Measurements from ENCODE around the gene OPCML. TPM values are rescaled to one million over a fixed set of nuclear protein-coding genes. Genes with fewer than 3 reads are reported as not detected.

OPCML gene
- total RNA-seq, 4 donors from 2014 or later: 0.06 to 0.83 (median 0.24) TPM

GRCh38 chr11:133300666-133301065 is 231.6 kb downstream of the OPCML start:
- no peaks in the 10 kb centered on the region for H3K4me1 ChIP-seq
- TF ChIP-seq CTCF (IDR thresholded peaks at IDR 0.05) (no peak), POLR2A (IDR thresholded peaks at IDR 0.05; ENCODE audit: low read depth) (no peak), EP300 (IDR thresholded peaks at IDR 0.05) (no peak), POLR2AphosphoS5 (IDR thresholded peaks at IDR 0.05) (no peak)
- WGBS: 75% methylated on average over 3 of the region's 3 CpGs
- DNase-seq (ENCODE audit: extremely low spot score): no peak
- no peaks in the 10 kb centered on the region for H3K36me3 ChIP-seq
- H3K4me3 ChIP-seq: no peak overlapping the region
- intact Hi-C loops (cut with DNase I): no loop called here
- H3K9me3 ChIP-seq: no peaks in the 10 kb centered on the region
- peaks cover 0 to 5% (median 0%) of the 10 kb centered on the region in 4 donors for H3K27me3 ChIP-seq
- H3K27ac ChIP-seq (replicated peaks in 1 of 4): no peak overlapping the region

- no peaks in the 10 kb centered on the region for H3K9me3 ChIP-seq
- peaks cover 0 to 3% (median 0%) of the 10 kb centered on the region in 4 donors for H3K27me3 ChIP-seq
- intact Hi-C loops (cut with DNase I): no loop called here
- WGBS: 39% methylated on average over 7 of the region's 7 CpGs
- TF ChIP-seq EP300 (IDR thresholded peaks at IDR 0.05) (no peak), POLR2AphosphoS5 (IDR thresholded peaks at IDR 0.05) (no peak), POLR2A (IDR thresholded peaks at IDR 0.05; ENCODE audit: low read depth) (no peak), CTCF (IDR thresholded peaks at IDR 0.05) (no peak)
- H3K27ac ChIP-seq (replicated peaks in 1 of 4): no peak overlapping the region
- H3K4me1 ChIP-seq: peaks cover 0 to 14% (median 9%) of the 10 kb centered on the region in 4 donors
- H3K36me3 ChIP-seq: no peaks in the 10 kb centered on the region
- no peak for DNase-seq (ENCODE audit: extremely low spot score)
- H3K4me3 ChIP-seq: no peak overlapping the region
These were observed 240.5 kb downstream of the OPCML start for GRCh38 chr11:133291780-133292179.

- DNase-seq (ENCODE audit: extremely low spot score): no peak
- intact Hi-C loops (cut with DNase I): no loop called here
- Histone ChIP-seq H3K4me3 (no peak overlapping the region), H3K9me3 (no peaks in the 10 kb centered on the region), H3K27me3 (no peaks in the 10 kb centered on the region), H3K36me3 (no peaks in the 10 kb centered on the region), H3K4me1 (no peaks in the 10 kb centered on the region), H3K27ac (replicated peaks in 1 of 4) (no peak overlapping the region)
- TF ChIP-seq POLR2A (IDR thresholded peaks at IDR 0.05; ENCODE audit: low read depth) (no peak), EP300 (IDR thresholded peaks at IDR 0.05) (no peak), POLR2AphosphoS5 (IDR thresholded peaks at IDR 0.05) (no peak), CTCF (IDR thresholded peaks at IDR 0.05) (no peak)
- 71% methylated on average over 6 of the region's 6 CpGs for WGBS
These were observed 246.9 kb downstream of the OPCML start for GRCh38 chr11:133285359-133285758.

GRCh38 chr11:133284156-133284555 is 248.1 kb downstream of the OPCML start:
- WGBS: 78% methylated on average over 9 of the region's 9 CpGs
- Histone ChIP-seq H3K4me3 (no peak overlapping the region), H3K27ac (replicated peaks in 1 of 4) (no peak overlapping the region), H3K27me3 (peaks cover 0 to 3% (median 0%) of the 10 kb centered on the region in 4 donors), H3K36me3 (no peaks in the 10 kb centered on the region), H3K9me3 (no peaks in the 10 kb centered on the region), H3K4me1 (no peaks in the 10 kb centered on the region)
- no peak for TF ChIP-seq POLR2AphosphoS5 (IDR thresholded peaks at IDR 0.05)
- no peak for TF ChIP-seq POLR2A (IDR thresholded peaks at IDR 0.05; ENCODE audit: low read depth)
- no peak for TF ChIP-seq EP300 (IDR thresholded peaks at IDR 0.05)
- TF ChIP-seq CTCF (IDR thresholded peaks at IDR 0.05): no peak
- DNase-seq (ENCODE audit: extremely low spot score): no peak
- intact Hi-C loops (cut with DNase I): no loop called here

- H3K36me3 ChIP-seq: no peaks in the 10 kb centered on the region
- H3K9me3 ChIP-seq: no peaks in the 10 kb centered on the region
- WGBS: 95% methylated on average over 5 of the region's 5 CpGs
- H3K27ac ChIP-seq (replicated peaks in 1 of 4): no peak overlapping the region
- no peak for TF ChIP-seq POLR2A (IDR thresholded peaks at IDR 0.05; ENCODE audit: low read depth)
- no peak for TF ChIP-seq CTCF (IDR thresholded peaks at IDR 0.05)
- no peak for TF ChIP-seq POLR2AphosphoS5 (IDR thresholded peaks at IDR 0.05)
- no peak for TF ChIP-seq EP300 (IDR thresholded peaks at IDR 0.05)
- peaks cover 0 to 3% (median 0%) of the 10 kb centered on the region in 4 donors for H3K27me3 ChIP-seq
- no peak overlapping the region for H3K4me3 ChIP-seq
- no peak for DNase-seq (ENCODE audit: extremely low spot score)
- intact Hi-C loops (cut with DNase I): no loop called here
- H3K4me1 ChIP-seq: no peaks in the 10 kb centered on the region
These were observed 254.4 kb downstream of the OPCML start for GRCh38 chr11:133277886-133278285.

All from esophagus muscularis mucosa (tissue), 4 donors.